ENCODE measurements around the gene NT5DC4. TPM values are rescaled to one million over a fixed set of nuclear protein-coding genes. Genes with fewer than 3 reads are reported as not detected.

NT5DC4 gene
- total RNA-seq, 1 experiment from 2014 or later = 0.04 TPM

DNA sequence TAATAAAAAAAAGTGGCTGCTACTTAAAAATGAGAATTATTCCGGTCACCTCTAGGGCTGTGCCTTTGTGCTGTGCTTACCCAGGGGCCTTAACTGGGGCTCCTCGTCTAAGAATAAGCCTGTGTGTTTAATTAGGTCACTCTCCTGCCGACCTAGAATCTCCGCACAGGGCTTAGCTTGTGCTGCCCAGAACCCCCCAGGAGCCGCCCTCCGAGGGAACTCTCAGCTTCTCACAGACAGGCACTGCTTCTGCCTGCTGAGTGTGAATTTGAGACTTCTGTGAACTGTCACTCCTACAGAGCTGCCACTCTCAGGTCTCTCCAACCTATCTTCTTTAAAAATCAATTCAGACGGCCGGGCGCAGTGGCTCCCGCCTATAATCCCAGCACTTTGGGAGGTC lies 11.9 kb upstream of the NT5DC4 start:
- POLR2A ChIA-PET (ENCODE audit: unreplicated experiment) = no interaction called here
- Histone ChIP-seq H2AFZ (ENCODE audit: low read length) (no peak overlapping the region), H3K4me1 (ENCODE audit: insufficient read depth, low read length) (peaks cover 18% of the 10 kb centered on the region), H3K9ac (ENCODE audit: low read length) (no peak overlapping the region), H3K79me2 (ENCODE audit: low read length) (no peaks in the 10 kb centered on the region), H3K36me3 (ENCODE audit: low read depth, low read length) (no peaks in the 10 kb centered on the region), H3K9me2 (replicated peaks; ENCODE audit: low read length) (no peaks in the 10 kb centered on the region), H3K9me3 (ENCODE audit: low read length) (no peaks in the 10 kb centered on the region), H3K27me3 (ENCODE audit: low read length) (no peaks in the 10 kb centered on the region), H3K27ac (ENCODE audit: low read length) (no peak overlapping the region), H4K20me1 (ENCODE audit: low read length) (no peaks in the 10 kb centered on the region), H3K4me3 (ENCODE audit: low read length) (no peak overlapping the region), H3F3A (ENCODE audit: low read length, unreplicated experiment) (no peaks in the 10 kb centered on the region), H3K4me2 (ENCODE audit: low read length) (no peak overlapping the region)
- TF ChIP-seq CTCF (conservative IDR thresholded peaks at IDR 0.05; ENCODE audit: low read depth, low read length) (no peak), EZH2phosphoT487 (IDR thresholded peaks at IDR 0.05; ENCODE audit: borderline replicate concordance, low read length) (no peak), EZH2 (IDR thresholded peaks at IDR 0.05; ENCODE audit: low read length, unreplicated experiment) (no peak)
- BruUV-seq (replicated peaks) = no TSS peak
- intact Hi-C loops (cut with micrococcal nuclease) = no loop called here
- no peak for DNase-seq
- CTCF ChIA-PET = no interaction called here
- ATAC-seq = no peak

DNA sequence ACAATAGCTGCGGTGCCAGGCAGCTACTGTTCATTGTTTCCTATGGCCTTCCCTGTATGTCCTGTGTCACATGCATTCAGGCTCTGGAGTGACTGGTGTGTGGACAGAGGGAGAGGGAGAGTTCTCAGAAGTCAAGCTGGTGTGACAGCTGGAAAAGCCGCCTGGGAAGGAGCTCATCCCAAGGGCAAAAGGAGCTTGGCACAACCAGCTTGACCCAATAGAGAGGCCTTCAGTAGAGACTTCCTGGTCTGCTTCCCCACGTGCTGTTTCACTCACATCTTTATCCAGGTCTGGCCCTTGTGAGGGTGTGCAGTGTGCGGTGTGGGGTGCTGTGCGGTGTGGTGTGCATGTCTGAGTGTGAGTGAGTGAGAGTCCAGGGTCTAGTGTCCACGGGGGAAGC lies 11.1 kb upstream of the NT5DC4 start:
- Histone ChIP-seq H3K4me3 (ENCODE audit: low read length) (no peak overlapping the region), H3K27me3 (ENCODE audit: low read length) (no peaks in the 10 kb centered on the region), H3K9me2 (replicated peaks; ENCODE audit: low read length) (no peaks in the 10 kb centered on the region), H3K9ac (ENCODE audit: low read length) (no peak overlapping the region), H3K79me2 (ENCODE audit: low read length) (no peaks in the 10 kb centered on the region), H3K9me3 (ENCODE audit: low read length) (no peaks in the 10 kb centered on the region), H3F3A (ENCODE audit: low read length, unreplicated experiment) (no peaks in the 10 kb centered on the region), H2AFZ (ENCODE audit: low read length) (no peak overlapping the region), H3K27ac (ENCODE audit: low read length) (no peak overlapping the region), H4K20me1 (ENCODE audit: low read length) (no peaks in the 10 kb centered on the region), H3K4me2 (ENCODE audit: low read length) (no peak overlapping the region), H3K4me1 (ENCODE audit: insufficient read depth, low read length) (peaks cover 21% of the 10 kb centered on the region), H3K36me3 (ENCODE audit: low read depth, low read length) (no peaks in the 10 kb centered on the region)
- ChIA-PET CTCF (no interaction called here), POLR2A (ENCODE audit: unreplicated experiment) (no interaction called here)
- no TSS peak for BruUV-seq (replicated peaks)
- TF ChIP-seq EZH2phosphoT487 (IDR thresholded peaks at IDR 0.05; ENCODE audit: borderline replicate concordance, low read length) = no peak
- no peak for TF ChIP-seq CTCF (conservative IDR thresholded peaks at IDR 0.05; ENCODE audit: low read depth, low read length)
- no peak for TF ChIP-seq EZH2 (IDR thresholded peaks at IDR 0.05; ENCODE audit: low read length, unreplicated experiment)
- DNase-seq (no peak), ATAC-seq (no peak)
- intact Hi-C loops (cut with micrococcal nuclease) = no loop called here

DNA sequence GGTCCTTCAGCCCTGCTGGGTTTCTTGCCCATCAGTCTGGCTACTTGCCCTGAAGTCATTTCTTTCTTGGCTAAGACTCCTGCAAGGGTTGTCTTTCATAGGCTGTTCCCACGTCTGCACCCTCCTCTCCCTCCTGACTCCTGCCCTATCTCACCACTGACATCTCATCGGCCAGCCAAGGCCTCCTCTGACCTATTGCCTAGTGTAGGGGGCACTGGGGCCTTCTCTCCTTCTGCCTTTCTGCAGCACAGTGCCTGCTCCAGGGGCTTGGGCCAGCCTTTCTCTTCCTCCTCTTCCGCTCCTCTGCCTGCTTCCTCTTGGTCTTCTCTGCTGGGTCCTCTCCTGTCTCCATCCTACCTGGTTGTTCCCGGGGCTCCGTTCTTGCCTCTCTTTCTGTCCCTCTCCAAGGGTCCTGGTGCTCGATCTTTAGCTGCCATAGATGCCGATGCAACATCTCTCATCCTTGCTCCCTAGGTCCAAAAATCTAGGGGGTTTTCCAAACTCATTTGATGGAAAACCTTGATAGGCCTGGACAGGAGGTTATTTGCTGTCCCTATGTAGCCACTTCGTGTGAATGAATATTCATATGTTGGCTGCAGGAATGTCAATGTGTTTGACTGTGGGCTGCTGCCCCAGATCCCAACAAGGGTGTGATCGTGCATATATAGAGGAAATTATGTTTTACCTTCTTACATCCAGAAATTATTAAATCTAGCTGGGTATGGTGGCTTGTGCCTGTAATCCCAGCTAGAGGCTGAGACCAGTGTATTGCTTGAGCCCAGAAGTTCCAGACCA lies 9.7 kb upstream of the NT5DC4 start:
- Histone ChIP-seq H3K79me2 (ENCODE audit: low read length) (no peaks in the 10 kb centered on the region), H4K20me1 (ENCODE audit: low read length) (no peaks in the 10 kb centered on the region), H3K36me3 (ENCODE audit: low read depth, low read length) (no peaks in the 10 kb centered on the region), H3K27ac (ENCODE audit: low read length) (no peak overlapping the region), H3K9ac (ENCODE audit: low read length) (no peak overlapping the region), H3K9me2 (replicated peaks; ENCODE audit: low read length) (no peaks in the 10 kb centered on the region), H3K4me3 (ENCODE audit: low read length) (no peak overlapping the region), H3K4me2 (ENCODE audit: low read length) (no peak overlapping the region), H3K4me1 (ENCODE audit: insufficient read depth, low read length) (peaks cover 21% of the 10 kb centered on the region), H3K9me3 (ENCODE audit: low read length) (no peaks in the 10 kb centered on the region), H3K27me3 (ENCODE audit: low read length) (no peaks in the 10 kb centered on the region), H3F3A (ENCODE audit: low read length, unreplicated experiment) (no peaks in the 10 kb centered on the region), H2AFZ (ENCODE audit: low read length) (no peak overlapping the region)
- CTCF ChIA-PET = no interaction called here
- intact Hi-C loops (cut with micrococcal nuclease) = no loop called here
- no TSS peak for BruUV-seq (replicated peaks)
- ATAC-seq = no peak
- TF ChIP-seq EZH2phosphoT487 (IDR thresholded peaks at IDR 0.05; ENCODE audit: borderline replicate concordance, low read length) (no peak), CTCF (conservative IDR thresholded peaks at IDR 0.05; ENCODE audit: low read depth, low read length) (no peak), EZH2 (IDR thresholded peaks at IDR 0.05; ENCODE audit: low read length, unreplicated experiment) (no peak)
- POLR2A ChIA-PET (ENCODE audit: unreplicated experiment) = no interaction called here
- no peak for DNase-seq

All from PC-3 (cell line).